Loucy (cell line): ENCODE data around the gene SEL1L3.

Source experiments
- H2AFZ ChIP-seq: fragments of 200-600 bp; sonication (generic); 2 replicates; pipeline ENCODE4 v1.6.0; 2016; ENCODE audit warnings: antibody characterized with exemption, mild to moderate bottlenecking, low read length, moderate library complexity
- H3F3A ChIP-seq: fragments of 200-600 bp; 2 replicates; pipeline ENCODE4 v1.6.0; 2016; ENCODE audit warnings: antibody characterized with exemption, low read depth, mild to moderate bottlenecking
- H3K27me3 ChIP-seq: fragments of 200-600 bp; sonication (generic); 2 replicates; pipeline ENCODE4 v1.6.1; 2014; ENCODE audit warnings: low read length, mild to moderate bottlenecking; ENCODE audit not compliant: insufficient read depth, poor library complexity, severe bottlenecking
- H3K36me3 ChIP-seq: fragments of 200-600 bp; sonication (generic); 2 replicates; pipeline ENCODE4 v1.6.1; 2016; ENCODE audit warnings: low read length; ENCODE audit not compliant: insufficient read depth
- H3K4me1 ChIP-seq: fragments of 200-600 bp; sonication (generic); 2 replicates; pipeline ENCODE4 v1.5.1; 2014; ENCODE audit warnings: low read length, mild to moderate bottlenecking; ENCODE audit not compliant: insufficient read depth, poor library complexity, severe bottlenecking
- H3K4me2 ChIP-seq: fragments of 200-600 bp; sonication (generic); 2 replicates; pipeline ENCODE4 v1.6.0; 2014; ENCODE audit warnings: antibody characterized with exemption, low read length, low read depth, mild to moderate bottlenecking; ENCODE audit not compliant: poor library complexity, severe bottlenecking
- H3K4me3 ChIP-seq: fragments of 200-600 bp; sonication (generic); 2 replicates; pipeline ENCODE4 v1.5.1; 2014; ENCODE audit warnings: low read length, mild to moderate bottlenecking, mixed read lengths; ENCODE audit not compliant: poor library complexity, severe bottlenecking
- H3K79me2 ChIP-seq: fragments of 200-600 bp; sonication (generic); 2 replicates; pipeline ENCODE4 v1.6.1; 2014; ENCODE audit warnings: low read length; ENCODE audit not compliant: insufficient read depth
- H3K9ac ChIP-seq: fragments of 200-600 bp; sonication (generic); 2 replicates; pipeline ENCODE4 v1.6.0; 2014; ENCODE audit warnings: mild to moderate bottlenecking, low read depth, low read length, moderate library complexity; ENCODE audit not compliant: poor library complexity, severe bottlenecking
- H3K9me2 ChIP-seq: fragments of 200-600 bp; sonication (generic); replicated peaks from 2 replicates; pipeline ENCODE4 v1.6.1; 2016; ENCODE audit warnings: low read depth, low read length, mixed read lengths
- H3K9me3 ChIP-seq: fragments of 200-600 bp; sonication (generic); 2 replicates; pipeline ENCODE4 v1.6.1; 2014; ENCODE audit warnings: mild to moderate bottlenecking, antibody characterized with exemption, low read length, low read depth; ENCODE audit not compliant: insufficient read depth
- H4K20me1 ChIP-seq: fragments of 200-600 bp; sonication (generic); 2 replicates; pipeline ENCODE4 v1.6.0; 2014; ENCODE audit warnings: antibody characterized with exemption, low read length, mild to moderate bottlenecking; ENCODE audit not compliant: insufficient read depth, poor library complexity, severe bottlenecking
- CTCF ChIP-seq: fragments of 200-600 bp; sonication (generic); conservative IDR thresholded peaks from 2 replicates; pipeline ENCODE4 v1.5.1; 2014; ENCODE audit warnings: mild to moderate bottlenecking, antibody characterized with exemption, low read length
- EZH2phosphoT487 ChIP-seq: fragments of 200-600 bp; IDR thresholded peaks from 2 replicates; pipeline ENCODE4 v1.6.1; 2018; ENCODE audit warnings: antibody characterized with exemption, mild to moderate bottlenecking, moderate library complexity, borderline replicate concordance

The SEL1L3 gene

GRCh38 chr4:25723409-25723808, 139.4 kb downstream of the SEL1L3 start:
- TF ChIP-seq EZH2phosphoT487 (no peak), CTCF (no peak)
- Histone ChIP-seq H3K27me3 (no peaks in the 10 kb centered on the region), H3K4me1 (no peaks in the 10 kb centered on the region), H4K20me1 (no peaks in the 10 kb centered on the region), H3K9me3 (no peaks in the 10 kb centered on the region; the same call in 1 of the 2 replicates), H3F3A (no peaks in the 10 kb centered on the region), H3K4me3 (no peak overlapping the region), H3K36me3 (no peaks in the 10 kb centered on the region), H3K4me2 (no peak overlapping the region), H3K9ac (no peak overlapping the region), H3K79me2 (no peaks in the 10 kb centered on the region), H2AFZ (no peak overlapping the region), H3K9me2 (no peaks in the 10 kb centered on the region)

GRCh38 chr4:25722964-25723363, 139.8 kb downstream of the SEL1L3 start:
- H3K79me2 ChIP-seq: no peaks in the 10 kb centered on the region
- no peak overlapping the region for H3K4me2 ChIP-seq
- no peaks in the 10 kb centered on the region for H4K20me1 ChIP-seq

GRCh38 chr4:25713812-25714211, 149.0 kb downstream of the SEL1L3 start:
- Histone ChIP-seq H3K9me2 (no peaks in the 10 kb centered on the region), H2AFZ (no peak overlapping the region), H3F3A (no peaks in the 10 kb centered on the region), H3K4me1 (no peaks in the 10 kb centered on the region), H3K36me3 (no peaks in the 10 kb centered on the region), H3K27me3 (no peaks in the 10 kb centered on the region), H3K4me2 (no peak overlapping the region), H3K4me3 (no peak overlapping the region), H3K9me3 (no peaks in the 10 kb centered on the region), H3K79me2 (no peaks in the 10 kb centered on the region), H3K9ac (no peak overlapping the region), H4K20me1 (no peaks in the 10 kb centered on the region)
- TF ChIP-seq EZH2phosphoT487 (no peak), CTCF (no peak)

More at GRCh38 chr4:25722964-25723363, 139.8 kb downstream of the SEL1L3 start:
- H2AFZ ChIP-seq: no peak overlapping the region
- H3K27me3 ChIP-seq: no peaks in the 10 kb centered on the region
- no peaks in the 10 kb centered on the region for H3K4me1 ChIP-seq
- no peaks in the 10 kb centered on the region for H3K36me3 ChIP-seq
- TF ChIP-seq CTCF: no peak
- H3K4me3 ChIP-seq: no peak overlapping the region
- H3K9me2 ChIP-seq: no peaks in the 10 kb centered on the region
- no peak overlapping the region for H3K9ac ChIP-seq
- H3K9me3 ChIP-seq: no peaks in the 10 kb centered on the region; the same call in 1 of the 2 replicates
- H3F3A ChIP-seq: no peaks in the 10 kb centered on the region
